Tibial nerve (tissue), 4 donors: ENCODE measurements around the gene SHISA2. TPM values are rescaled to one million over a fixed set of nuclear protein-coding genes. Genes with fewer than 3 reads are reported as not detected.
A peak's percentile ranks its signal among the peaks of the same experiment; 100 is the strongest.

ENCODE experiments used
- DNase-seq, 2 donors: peaks; one replicate each; pipeline ENCODE4 v3.0.0-alpha.2; 2019; ENCODE audit warnings: low spot score in 2 of 2
- H3K27ac ChIP-seq, 4 donors: fragments of 200-600 bp; sonication (generic) in 3 of 4; one replicate each; pipeline ENCODE4 v1.5.1; 2017 to 2019; ENCODE audit warnings: mild to moderate bottlenecking in 1 of 4
- H3K27me3 ChIP-seq, 2 donors: fragments of 200-600 bp; sonication (generic) in 1 of 2; one replicate each; pipeline versions ENCODE4 v1.5.1 to v1.6.0; 2017 to 2019
- H3K36me3 ChIP-seq, 3 donors: fragments of 200-600 bp; sonication (generic); one replicate each; pipeline ENCODE4 v1.5.1; 2018 to 2019
- H3K4me1 ChIP-seq, 4 donors: fragments of 200-600 bp; sonication (generic) in 3 of 4; one replicate each; pipeline ENCODE4 v1.5.1; 2017 to 2019
- H3K4me3 ChIP-seq, 4 donors: fragments of 200-600 bp; sonication (generic) in 3 of 4; one replicate each; pipeline ENCODE4 v1.5.1; 2017 to 2019; ENCODE audit warnings: mild to moderate bottlenecking in 1 of 4, moderate library complexity in 1 of 4
- H3K9me3 ChIP-seq, 4 donors: fragments of 200-600 bp; sonication (generic) in 3 of 4; one replicate each; pipeline ENCODE4 v1.5.1; 2017 to 2019
- EP300 ChIP-seq, 2 donors: sonication (generic); formaldehyde crosslinking; IDR thresholded peaks; one replicate each; pipeline ENCODE4 v1.6.1; 2017; ENCODE audit warnings: antibody characterized with exemption in 2 of 2, mild to moderate bottlenecking in 1 of 2
- POLR2A ChIP-seq, 2 donors: fragments of 450-650 bp; IDR thresholded peaks; one replicate each; pipeline ENCODE4 v1.6.1; 2017; ENCODE audit warnings: antibody characterized with exemption in 2 of 2, mild to moderate bottlenecking in 2 of 2, moderate library complexity in 2 of 2
- WGBS, 2 donors: methylation state at CpG; one replicate each; pipeline ENCODE4 v1.1.5; 2018; 5-methylcytosine and 5-hydroxymethylcytosine counted together
- total RNA-seq, 4 donors: library from RNA; depleted of rRNA; stranded (reverse); fragments of >200 nt; gene quantifications; one replicate each; pipeline ENCODE4 v1.1.0, GENCODE V29; 2016
- TF ChIP-seq, protein P1 (sequence below), 5 experiments: fragments of 200-600 bp in 3 of 5; fragments of 450-650 bp in 2 of 5; sonication (generic) in 3 of 5; IDR thresholded peaks; one replicate each; pipeline ENCODE4 v1.5.1; 2016 to 2019; ENCODE audit warnings: antibody characterized with exemption in 5 of 5, mild to moderate bottlenecking in 3 of 5, moderate library complexity in 2 of 5

SHISA2 gene
- total RNA-seq, 4 donors from 2014 or later, result 2.1 to 7.5 (median 4.6) TPM

DNA sequence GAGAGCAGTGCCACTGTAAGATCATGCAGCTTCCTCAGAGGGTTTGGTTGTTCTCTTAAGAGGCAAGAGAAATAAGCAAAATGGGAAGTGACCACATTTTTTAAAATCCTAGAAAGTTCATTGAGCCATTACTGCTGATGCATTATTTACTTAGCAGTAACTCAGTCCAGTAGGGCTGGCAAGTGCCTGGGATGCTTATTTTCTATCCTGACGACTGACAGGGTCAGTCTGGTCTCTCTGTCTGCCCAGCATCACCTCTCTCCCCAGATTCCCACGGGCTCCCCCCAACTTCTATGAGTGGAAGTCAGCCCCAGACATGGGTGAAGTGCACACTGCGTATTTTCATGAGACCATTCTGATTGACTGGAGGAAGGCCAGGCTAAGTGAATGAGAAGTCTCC lies 10.4 kb downstream of the SHISA2 start:
- Histone ChIP-seq H3K9me3 (no peaks in the 10 kb centered on the region), H3K36me3 (peaks cover 0 to 2% (median 0%) of the 10 kb centered on the region in 3 donors), H3K4me3 (no peak overlapping the region), H3K27ac (no peak overlapping the region), H3K4me1 (no peaks in the 10 kb centered on the region), H3K27me3 (no peaks in the 10 kb centered on the region)
- TF ChIP-seq POLR2A (IDR thresholded peaks at IDR 0.05) (no peak), EP300 (IDR thresholded peaks at IDR 0.05) (no peak)
- TF ChIP-seq, protein P1, sequence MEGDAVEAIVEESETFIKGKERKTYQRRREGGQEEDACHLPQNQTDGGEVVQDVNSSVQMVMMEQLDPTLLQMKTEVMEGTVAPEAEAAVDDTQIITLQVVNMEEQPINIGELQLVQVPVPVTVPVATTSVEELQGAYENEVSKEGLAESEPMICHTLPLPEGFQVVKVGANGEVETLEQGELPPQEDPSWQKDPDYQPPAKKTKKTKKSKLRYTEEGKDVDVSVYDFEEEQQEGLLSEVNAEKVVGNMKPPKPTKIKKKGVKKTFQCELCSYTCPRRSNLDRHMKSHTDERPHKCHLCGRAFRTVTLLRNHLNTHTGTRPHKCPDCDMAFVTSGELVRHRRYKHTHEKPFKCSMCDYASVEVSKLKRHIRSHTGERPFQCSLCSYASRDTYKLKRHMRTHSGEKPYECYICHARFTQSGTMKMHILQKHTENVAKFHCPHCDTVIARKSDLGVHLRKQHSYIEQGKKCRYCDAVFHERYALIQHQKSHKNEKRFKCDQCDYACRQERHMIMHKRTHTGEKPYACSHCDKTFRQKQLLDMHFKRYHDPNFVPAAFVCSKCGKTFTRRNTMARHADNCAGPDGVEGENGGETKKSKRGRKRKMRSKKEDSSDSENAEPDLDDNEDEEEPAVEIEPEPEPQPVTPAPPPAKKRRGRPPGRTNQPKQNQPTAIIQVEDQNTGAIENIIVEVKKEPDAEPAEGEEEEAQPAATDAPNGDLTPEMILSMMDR (IDR thresholded peaks at IDR 0.05), result no peak
- no peak for DNase-seq
- 71 to 77% methylated on average over 3 of the region's 3 CpGs for WGBS, 2 donors

DNA sequence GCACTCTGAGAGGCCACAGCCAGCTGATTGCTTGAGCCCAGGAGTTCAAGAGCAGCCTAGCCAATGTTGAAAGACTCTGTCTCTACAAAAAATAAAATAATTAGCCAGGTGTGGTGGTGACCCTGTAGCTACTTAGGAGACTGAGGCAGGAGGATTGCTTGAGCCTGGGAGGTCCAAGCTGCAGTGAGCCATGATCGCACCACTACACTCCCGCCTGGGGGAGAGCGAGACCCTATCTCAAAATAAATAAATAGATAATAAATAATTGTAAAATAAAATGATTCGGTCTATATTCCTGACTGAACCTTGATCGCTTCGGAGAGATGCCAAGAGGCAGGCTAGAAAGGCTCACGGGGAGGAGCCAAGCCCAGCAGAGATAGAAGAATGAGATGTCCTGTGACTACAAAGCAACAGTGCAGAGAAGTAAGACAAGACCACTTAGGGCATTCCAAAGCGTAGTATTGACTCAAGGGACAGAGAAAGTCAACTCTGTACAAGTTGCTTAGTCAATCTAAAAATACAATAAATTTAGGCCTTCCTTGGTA lies 12.8 kb downstream of the SHISA2 start:
- TF ChIP-seq EP300 (IDR thresholded peaks at IDR 0.05) (no peak), POLR2A (IDR thresholded peaks at IDR 0.05) (no peak)
- TF ChIP-seq, protein P1 (IDR thresholded peaks at IDR 0.05), result no peak
- 91 to 95% methylated on average over 8 of the region's 8 CpGs for WGBS, 2 donors
- DNase-seq, result no peak
- Histone ChIP-seq H3K4me1 (no peaks in the 10 kb centered on the region), H3K27ac (no peak overlapping the region), H3K4me3 (no peak overlapping the region), H3K36me3 (no peaks in the 10 kb centered on the region), H3K27me3 (no peaks in the 10 kb centered on the region), H3K9me3 (no peaks in the 10 kb centered on the region)

DNA sequence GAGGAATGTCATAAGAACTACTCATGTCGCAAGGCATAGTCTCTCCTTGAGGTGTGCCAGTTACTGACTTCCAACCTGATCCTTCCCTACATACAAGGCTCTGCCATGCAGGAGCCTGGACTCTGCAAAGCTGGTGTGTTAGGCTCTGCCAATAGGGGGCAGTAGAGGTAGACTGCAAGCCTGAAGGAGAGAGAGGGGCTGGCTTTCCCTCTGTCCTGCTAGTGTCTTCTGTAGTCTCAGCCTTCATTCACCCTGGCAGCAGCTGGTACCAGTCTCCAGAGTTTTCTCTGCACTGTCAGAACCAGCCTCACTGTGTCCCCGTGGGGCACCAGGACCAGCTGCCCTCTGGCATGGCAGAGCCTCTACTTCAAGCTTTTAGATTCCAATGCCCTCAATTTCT lies 14.5 kb downstream of the SHISA2 start:
- H3K27ac ChIP-seq, result no peak overlapping the region

DNA sequence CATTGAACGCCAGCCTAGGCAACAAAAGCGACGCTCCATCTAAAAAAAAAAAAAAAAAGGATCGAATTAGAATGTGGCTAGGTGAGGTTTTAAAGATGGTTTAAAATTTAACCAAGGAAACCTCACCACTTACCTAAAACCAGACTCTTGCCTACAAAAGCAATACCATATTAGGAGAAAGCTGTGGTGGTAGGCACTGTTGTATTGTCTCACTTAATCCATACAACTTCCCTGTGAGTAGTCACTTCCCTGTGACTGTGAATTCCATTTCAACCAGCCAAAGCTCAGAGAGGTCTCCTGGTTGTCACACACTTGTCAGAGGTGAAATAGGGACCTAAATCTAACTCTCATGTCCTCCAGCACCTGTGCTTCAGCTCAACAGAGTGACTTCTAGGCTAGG lies 15.4 kb downstream of the SHISA2 start:
- no peak overlapping the region for H3K4me3 ChIP-seq

More for the DNA sequence above, 14.5 kb downstream of the SHISA2 start:
- H3K9me3 ChIP-seq, result no peaks in the 10 kb centered on the region
- DNase-seq, result no peak
- 45 to 49% methylated on average over 2 of the region's 2 CpGs for WGBS, 2 donors
- no peaks in the 10 kb centered on the region for H3K27me3 ChIP-seq
- H3K4me3 ChIP-seq, result no peak overlapping the region
- H3K4me1 ChIP-seq, result no peaks in the 10 kb centered on the region
- H3K36me3 ChIP-seq, result no peaks in the 10 kb centered on the region
- TF ChIP-seq EP300 (IDR thresholded peaks at IDR 0.05) (no peak), POLR2A (IDR thresholded peaks at IDR 0.05) (no peak)
- TF ChIP-seq, protein P1 (IDR thresholded peaks at IDR 0.05), result peak in 1 of 5 experiments; percentile 13

DNA sequence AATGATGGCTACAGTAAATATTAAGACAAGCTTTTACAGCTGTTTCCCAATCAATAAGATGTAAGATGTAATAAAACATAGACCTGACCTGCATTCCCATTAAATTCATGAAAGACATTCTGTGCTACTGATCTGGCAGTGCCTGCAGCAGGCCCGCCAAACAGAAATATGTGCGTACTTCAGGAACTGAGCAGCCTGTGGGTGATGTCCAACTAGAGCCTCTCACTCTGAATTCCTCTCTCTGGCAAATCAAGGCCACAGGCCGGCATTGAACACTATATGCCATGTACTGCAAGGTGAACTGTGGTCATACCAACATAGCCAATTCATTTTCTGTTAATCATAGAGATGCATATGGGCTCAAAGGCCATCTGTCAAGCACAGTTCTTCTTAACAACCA lies 17.8 kb downstream of the SHISA2 start:
- Histone ChIP-seq H3K9me3 (no peaks in the 10 kb centered on the region), H3K4me1 (no peaks in the 10 kb centered on the region), H3K27me3 (no peaks in the 10 kb centered on the region), H3K27ac (no peak overlapping the region), H3K4me3 (no peak overlapping the region), H3K36me3 (no peaks in the 10 kb centered on the region)
- 82 to 91% methylated on average over 3 of the region's 3 CpGs for WGBS, 2 donors
- DNase-seq, result no peak
- TF ChIP-seq POLR2A (IDR thresholded peaks at IDR 0.05) (no peak), EP300 (IDR thresholded peaks at IDR 0.05) (no peak)
- TF ChIP-seq, protein P1 (IDR thresholded peaks at IDR 0.05), result no peak

More for the DNA sequence above, 15.4 kb downstream of the SHISA2 start:
- Histone ChIP-seq H3K9me3 (no peaks in the 10 kb centered on the region), H3K27ac (no peak overlapping the region), H3K36me3 (no peaks in the 10 kb centered on the region), H3K27me3 (no peaks in the 10 kb centered on the region), H3K4me1 (no peaks in the 10 kb centered on the region)
- DNase-seq, result no peak
- TF ChIP-seq POLR2A (IDR thresholded peaks at IDR 0.05), result no peak
- no peak for TF ChIP-seq EP300 (IDR thresholded peaks at IDR 0.05)
- TF ChIP-seq, protein P1 (IDR thresholded peaks at IDR 0.05), result no peak
- 87 to 97% methylated on average over 4 of the region's 4 CpGs for WGBS, 2 donors
